NCI-H2081 treated with DMSO at 0.1 percent for 48 hours (cell line): ENCODE data around the gene KEAP1.
"Not testable (repeated sequence)": the region's sequence is repeated elsewhere in the genome, so short reads cannot be mapped to it uniquely, and the experiment has no call there.

ENCODE experiments used
- DNase-seq: peaks from one replicate; lab custom pipeline; 2025; lab: John Stamatoyannopoulos, UW

The KEAP1 gene

GRCh38 chr19:10497371-10497770 is 5.8 kb downstream of the KEAP1 start:
- no peak for DNase-seq

GRCh38 chr19:10491472-10492047 is 11.6 kb downstream of the KEAP1 start:
- DNase-seq: no peak

- DNase-seq: no peak
Observed at GRCh38 chr19:10486551-10486950, 16.6 kb downstream of the KEAP1 start.

- no peak for DNase-seq
Observed at GRCh38 chr19:10478903-10479384, 24.2 kb downstream of the KEAP1 start.

- no peak for DNase-seq
Observed at GRCh38 chr19:10478476-10478875, 24.7 kb downstream of the KEAP1 start.

- no peak for DNase-seq
Observed at GRCh38 chr19:10474962-10475451, 28.1 kb downstream of the KEAP1 start.

GRCh38 chr19:10473192-10473591 is 30.0 kb downstream of the KEAP1 start:
- no peak for DNase-seq

GRCh38 chr19:10471909-10472308 is 31.2 kb downstream of the KEAP1 start:
- no peak for DNase-seq

GRCh38 chr19:10468133-10468532 is 35.0 kb downstream of the KEAP1 start:
- no peak for DNase-seq

GRCh38 chr19:10467104-10467706 is 36.0 kb downstream of the KEAP1 start:
- DNase-seq: no peak

GRCh38 chr19:10464456-10464855 is 38.7 kb downstream of the KEAP1 start:
- no peak for DNase-seq

- no peak for DNase-seq
Observed at GRCh38 chr19:10462557-10462956, 40.6 kb downstream of the KEAP1 start.

GRCh38 chr19:10462042-10462441 is 41.1 kb downstream of the KEAP1 start:
- not testable (repeated sequence) for DNase-seq

GRCh38 chr19:10461047-10461949 is 41.9 kb downstream of the KEAP1 start:
- no peak for DNase-seq

GRCh38 chr19:10460714-10461046 is 42.5 kb downstream of the KEAP1 start:
- DNase-seq: no peak

GRCh38 chr19:10458733-10459132 is 44.4 kb downstream of the KEAP1 start:
- not testable (repeated sequence) for DNase-seq

GRCh38 chr19:10454267-10454666 is 48.9 kb downstream of the KEAP1 start:
- DNase-seq: no peak

GRCh38 chr19:10453852-10454251 is 49.3 kb downstream of the KEAP1 start:
- no peak for DNase-seq

GRCh38 chr19:10452726-10453618 is 50.2 kb downstream of the KEAP1 start:
- no peak for DNase-seq

- no peak for DNase-seq
Observed at GRCh38 chr19:10450853-10451609, 52.1 kb downstream of the KEAP1 start.
